ENCODE results near the gene CFAP46. TPM values are rescaled to one million over a fixed set of nuclear protein-coding genes. Genes with fewer than 3 reads are reported as not detected.

Gene CFAP46
- total RNA-seq, 1 donor from 2014 or later = 15.4 TPM

GRCh38 chr10:132985546-132985900 is 43.2 kb upstream of the CFAP46 start:
- no peaks in the 10 kb centered on the region for H3K36me3 Mint-ChIP-seq (ENCODE audit: insufficient read depth)
- no peaks in the 10 kb centered on the region for H3K4me1 Mint-ChIP-seq (ENCODE audit: low read depth)
- no peak for TF ChIP-seq CTCF (IDR thresholded peaks at IDR 0.05; ENCODE audit: unreplicated experiment)
- peaks cover 28% of the 10 kb centered on the region for H3K27me3 Mint-ChIP-seq
- H3K4me3 Mint-ChIP-seq (ENCODE audit: low read depth) = no peak overlapping the region
- no peaks in the 10 kb centered on the region for H3K9me3 Mint-ChIP-seq (ENCODE audit: low read depth)
- DNase-seq (ENCODE audit: low spot score, unreplicated experiment) = no peak
- H3K27ac Mint-ChIP-seq = no peak overlapping the region

DNA sequence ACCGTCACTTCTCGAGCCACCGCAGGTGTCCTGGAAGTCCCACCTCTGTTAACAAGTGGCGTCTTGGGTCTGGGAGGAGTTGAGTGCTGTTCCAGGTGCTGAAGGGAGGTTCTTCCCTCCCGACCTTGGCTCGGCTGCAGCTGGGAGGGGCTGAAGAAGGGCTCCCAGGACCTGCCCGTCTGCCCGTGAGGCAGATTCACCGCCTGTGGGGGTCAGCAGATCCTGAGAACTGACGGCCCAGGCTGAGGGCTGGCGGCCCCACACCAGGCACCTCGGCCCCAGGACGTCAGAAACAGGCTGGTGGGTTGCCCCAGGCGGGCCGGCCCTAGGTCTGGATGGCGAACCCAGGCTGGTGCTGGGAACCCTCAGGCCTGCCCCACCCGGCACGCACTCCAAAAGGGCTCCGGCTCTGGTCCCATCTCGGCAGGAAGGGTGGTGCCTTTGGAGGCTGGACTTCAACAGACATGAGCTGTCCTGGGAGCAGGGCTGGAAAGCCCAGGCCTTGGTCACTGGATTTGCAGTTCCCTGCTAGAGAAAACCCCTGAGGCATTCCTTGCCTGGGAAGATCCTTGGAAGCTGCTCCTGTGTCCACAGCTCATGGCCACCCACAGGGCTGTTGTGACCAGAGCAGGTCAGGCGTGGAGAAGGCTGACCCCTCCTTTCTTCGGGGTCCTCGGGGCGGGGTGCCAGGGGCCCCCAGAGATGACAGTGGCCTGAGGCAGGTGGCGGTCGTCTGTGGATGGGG is 42.6 kb upstream of the CFAP46 start:
- Mint-ChIP-seq H3K27ac (no peak overlapping the region), H3K27me3 (peaks cover 23% of the 10 kb centered on the region)
- DNase-seq (ENCODE audit: low spot score, unreplicated experiment) = no peak

DNA sequence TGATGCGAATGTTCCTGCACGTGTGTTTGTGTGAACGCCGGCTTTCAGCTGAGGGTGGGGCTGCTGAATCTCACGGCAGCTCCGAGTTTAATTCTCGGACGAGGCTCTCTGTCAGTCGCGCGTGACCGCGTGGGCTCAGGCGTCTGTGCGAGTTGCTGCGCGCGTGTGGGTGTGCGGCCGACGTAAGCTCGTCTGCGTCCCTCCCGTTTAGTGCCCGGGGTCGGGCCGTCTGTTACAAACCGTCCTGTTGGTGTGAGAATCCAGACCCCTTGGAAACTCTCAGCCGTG is 41.6 kb upstream of the CFAP46 start:
- Mint-ChIP-seq H3K27ac (no peak overlapping the region), H3K27me3 (peaks cover 25% of the 10 kb centered on the region), H3K36me3 (ENCODE audit: insufficient read depth) (no peaks in the 10 kb centered on the region), H3K9me3 (ENCODE audit: low read depth) (no peaks in the 10 kb centered on the region), H3K4me3 (ENCODE audit: low read depth) (no peak overlapping the region), H3K4me1 (ENCODE audit: low read depth) (no peaks in the 10 kb centered on the region)
- DNase-seq (ENCODE audit: low spot score, unreplicated experiment) = no peak
- TF ChIP-seq CTCF (IDR thresholded peaks at IDR 0.05; ENCODE audit: unreplicated experiment) = no peak

More for the DNA sequence above, 42.6 kb upstream of the CFAP46 start:
- no peak overlapping the region for H3K4me3 Mint-ChIP-seq (ENCODE audit: low read depth)
- no peaks in the 10 kb centered on the region for H3K36me3 Mint-ChIP-seq (ENCODE audit: insufficient read depth)
- H3K4me1 Mint-ChIP-seq (ENCODE audit: low read depth) = no peaks in the 10 kb centered on the region
- H3K9me3 Mint-ChIP-seq (ENCODE audit: low read depth) = no peaks in the 10 kb centered on the region
- no peak for TF ChIP-seq CTCF (IDR thresholded peaks at IDR 0.05; ENCODE audit: unreplicated experiment)

- no peaks in the 10 kb centered on the region for H3K9me3 Mint-ChIP-seq (ENCODE audit: low read depth)
- H3K4me1 Mint-ChIP-seq (ENCODE audit: low read depth) = no peaks in the 10 kb centered on the region
- H3K36me3 Mint-ChIP-seq (ENCODE audit: insufficient read depth) = no peaks in the 10 kb centered on the region
- TF ChIP-seq CTCF (IDR thresholded peaks at IDR 0.05; ENCODE audit: unreplicated experiment) = no peak
- H3K27ac Mint-ChIP-seq = no peak overlapping the region
- H3K27me3 Mint-ChIP-seq = peaks cover 29% of the 10 kb centered on the region
- no peak overlapping the region for H3K4me3 Mint-ChIP-seq (ENCODE audit: low read depth)
- no peak for DNase-seq (ENCODE audit: low spot score, unreplicated experiment)
These were observed 41.1 kb upstream of the CFAP46 start for GRCh38 chr10:132983252-132984007.

- Mint-ChIP-seq H3K4me3 (ENCODE audit: low read depth) (no peak overlapping the region), H3K4me1 (ENCODE audit: low read depth) (no peaks in the 10 kb centered on the region), H3K36me3 (ENCODE audit: insufficient read depth) (no peaks in the 10 kb centered on the region), H3K9me3 (ENCODE audit: low read depth) (no peaks in the 10 kb centered on the region), H3K27me3 (peaks cover 38% of the 10 kb centered on the region), H3K27ac (no peak overlapping the region)
- no peak for TF ChIP-seq CTCF (IDR thresholded peaks at IDR 0.05; ENCODE audit: unreplicated experiment)
- DNase-seq (ENCODE audit: low spot score, unreplicated experiment) = no peak
These were observed 40.1 kb upstream of the CFAP46 start for GRCh38 chr10:132982301-132982989.
